ENCODE results near the gene AKR1E2.

Gene AKR1E2

GRCh38 chr10:4825868-4826791 is at the start of gene AKR1E2:
Gene AKR1E2, plus strand, starts transcription at chr10:4826207. Its CDS starts 118 bp downstream, at chr10:4826325.
- DNase-seq, result no peak

- DNase-seq, result no peak
Observed at GRCh38 chr10:4776234-4776638, 49.8 kb upstream of the AKR1E2 start.

- DNase-seq, result no peak
Observed at GRCh38 chr10:4778761-4779160, 47.2 kb upstream of the AKR1E2 start.

GRCh38 chr10:4780091-4780490 is 45.9 kb upstream of the AKR1E2 start:
- no peak for DNase-seq

- no peak for DNase-seq
Observed at GRCh38 chr10:4780782-4781181, 45.2 kb upstream of the AKR1E2 start.

GRCh38 chr10:4781955-4782354 is 44.1 kb upstream of the AKR1E2 start:
- no peak for DNase-seq

GRCh38 chr10:4784667-4785333 is 41.2 kb upstream of the AKR1E2 start:
- DNase-seq, result no peak

- DNase-seq, result no peak
Observed at GRCh38 chr10:4786043-4786839, 39.8 kb upstream of the AKR1E2 start.

- DNase-seq, result no peak
Observed at GRCh38 chr10:4790045-4790444, 36.0 kb upstream of the AKR1E2 start.

GRCh38 chr10:4790922-4791321 is 35.1 kb upstream of the AKR1E2 start:
- no peak for DNase-seq

GRCh38 chr10:4792381-4792780 is 33.6 kb upstream of the AKR1E2 start:
- no peak for DNase-seq

- DNase-seq, result no peak
Observed at GRCh38 chr10:4801405-4801804, 24.6 kb upstream of the AKR1E2 start.

GRCh38 chr10:4802711-4803487 is 23.1 kb upstream of the AKR1E2 start:
- DNase-seq, result no peak

GRCh38 chr10:4803822-4804221 is 22.2 kb upstream of the AKR1E2 start:
- no peak for DNase-seq

- DNase-seq, result no peak
Observed at GRCh38 chr10:4804465-4804864, 21.5 kb upstream of the AKR1E2 start.

- no peak for DNase-seq
Observed at GRCh38 chr10:4806534-4806933, 19.5 kb upstream of the AKR1E2 start.

- DNase-seq, result no peak
Observed at GRCh38 chr10:4807761-4808507, 18.1 kb upstream of the AKR1E2 start.

- DNase-seq, result no peak
Observed at GRCh38 chr10:4809156-4809555, 16.9 kb upstream of the AKR1E2 start.

- no peak for DNase-seq
Observed at GRCh38 chr10:4810092-4810491, 15.9 kb upstream of the AKR1E2 start.

GRCh38 chr10:4812046-4812445 is 14.0 kb upstream of the AKR1E2 start:
- DNase-seq, result no peak

- DNase-seq, result no peak
Observed at GRCh38 chr10:4813023-4813422, 13.0 kb upstream of the AKR1E2 start.

GRCh38 chr10:4813496-4813895 is 12.5 kb upstream of the AKR1E2 start:
- DNase-seq, result no peak

All from NCI-H187 (cell line).